ENCODE results near the gene EPHA3. TPM values are rescaled to one million over a fixed set of nuclear protein-coding genes. Genes with fewer than 3 reads are reported as not detected.

EPHA3 gene
- total RNA-seq, 2 donors from 2014 or later: 9.4 to 11.9 TPM

- no peaks in the 10 kb centered on the region for H3K27me3 ChIP-seq (replicated peaks; ENCODE audit: insufficient read depth)
- intact Hi-C loops (cut with DNase I): no loop called here
- DNase-seq (ENCODE audit: low spot score): no peak
- H3K9me3 ChIP-seq: no peaks in the 10 kb centered on the region
- TF ChIP-seq CTCF (IDR thresholded peaks at IDR 0.05): no peak
- no peak for TF ChIP-seq POLR2A (IDR thresholded peaks at IDR 0.05)
- no peak for TF ChIP-seq POLR2AphosphoS5 (IDR thresholded peaks at IDR 0.05)
- H3K36me3 ChIP-seq: no peaks in the 10 kb centered on the region
- H3K4me3 ChIP-seq: no peak overlapping the region
- 64% methylated on average over 2 of the region's 2 CpGs for WGBS
- no peaks in the 10 kb centered on the region for H3K4me1 ChIP-seq (replicated peaks)
- H3K27ac ChIP-seq: no peak overlapping the region
Observed at GRCh38 chr3:89256882-89257281, 149.5 kb downstream of the EPHA3 start.

- Histone ChIP-seq H3K27ac (no peak overlapping the region), H3K27me3 (replicated peaks; ENCODE audit: insufficient read depth) (no peaks in the 10 kb centered on the region), H3K4me3 (no peak overlapping the region), H3K4me1 (replicated peaks) (no peaks in the 10 kb centered on the region), H3K36me3 (no peaks in the 10 kb centered on the region), H3K9me3 (no peaks in the 10 kb centered on the region)
- 66% methylated on average over 1 of the region's 1 CpG for WGBS
- no peak for DNase-seq (ENCODE audit: low spot score)
- TF ChIP-seq POLR2AphosphoS5 (IDR thresholded peaks at IDR 0.05) (no peak), CTCF (IDR thresholded peaks at IDR 0.05) (no peak), POLR2A (IDR thresholded peaks at IDR 0.05) (no peak)
- intact Hi-C loops (cut with DNase I): no loop called here
Observed at GRCh38 chr3:89260721-89261120, 153.3 kb downstream of the EPHA3 start.

GRCh38 chr3:89261673-89262072 lies 154.3 kb downstream of the EPHA3 start:
- no peaks in the 10 kb centered on the region for H3K4me1 ChIP-seq (replicated peaks)
- H3K4me3 ChIP-seq: no peak overlapping the region
- no peak for DNase-seq (ENCODE audit: low spot score)
- H3K27ac ChIP-seq: no peak overlapping the region
- intact Hi-C loops (cut with DNase I): no loop called here
- no peak for TF ChIP-seq POLR2A (IDR thresholded peaks at IDR 0.05)
- no peak for TF ChIP-seq CTCF (IDR thresholded peaks at IDR 0.05)
- TF ChIP-seq POLR2AphosphoS5 (IDR thresholded peaks at IDR 0.05): no peak
- WGBS: 95% methylated on average over 4 of the region's 4 CpGs
- H3K9me3 ChIP-seq: no peaks in the 10 kb centered on the region
- no peaks in the 10 kb centered on the region for H3K27me3 ChIP-seq (replicated peaks; ENCODE audit: insufficient read depth)
- no peaks in the 10 kb centered on the region for H3K36me3 ChIP-seq

- no peak for TF ChIP-seq POLR2A (IDR thresholded peaks at IDR 0.05)
- no peak for TF ChIP-seq CTCF (IDR thresholded peaks at IDR 0.05)
- TF ChIP-seq POLR2AphosphoS5 (IDR thresholded peaks at IDR 0.05): no peak
- H3K9me3 ChIP-seq: no peaks in the 10 kb centered on the region
- intact Hi-C loops (cut with DNase I): no loop called here
- no peak for DNase-seq (ENCODE audit: low spot score)
- H3K4me1 ChIP-seq (replicated peaks): no peaks in the 10 kb centered on the region
- no peaks in the 10 kb centered on the region for H3K27me3 ChIP-seq (replicated peaks; ENCODE audit: insufficient read depth)
- no peak overlapping the region for H3K27ac ChIP-seq
- WGBS: 88% methylated on average over 15 of the region's 15 CpGs
- H3K4me3 ChIP-seq: no peak overlapping the region
- no peaks in the 10 kb centered on the region for H3K36me3 ChIP-seq
Observed at GRCh38 chr3:89262309-89262929, 155.0 kb downstream of the EPHA3 start.

GRCh38 chr3:89264037-89264560 lies 156.7 kb downstream of the EPHA3 start:
- Histone ChIP-seq H3K9me3 (no peaks in the 10 kb centered on the region), H3K4me1 (replicated peaks) (no peaks in the 10 kb centered on the region), H3K36me3 (no peaks in the 10 kb centered on the region), H3K27me3 (replicated peaks; ENCODE audit: insufficient read depth) (no peaks in the 10 kb centered on the region), H3K27ac (no peak overlapping the region), H3K4me3 (no peak overlapping the region)
- WGBS: 79% methylated on average over 6 of the region's 6 CpGs
- no peak for DNase-seq (ENCODE audit: low spot score)
- intact Hi-C loops (cut with DNase I): no loop called here
- TF ChIP-seq POLR2AphosphoS5 (IDR thresholded peaks at IDR 0.05) (no peak), CTCF (IDR thresholded peaks at IDR 0.05) (no peak), POLR2A (IDR thresholded peaks at IDR 0.05) (no peak)

Measured in prostate gland (tissue), 2 donors.